CD4-positive, alpha-beta T cell treated with Interleukin-15 for 1 hour (primary cell): ENCODE results near the gene EIF3F.

Experiments
- DNase-seq: peaks from one replicate; pipeline ENCODE4 v3.0.0-alpha.2; 2020

EIF3F gene

GRCh38 chr11:8040261-8040920, 53.3 kb downstream of the EIF3F start:
- DNase-seq: no peak

- no peak for DNase-seq
Measured at GRCh38 chr11:8040921-8041285, 53.8 kb downstream of the EIF3F start.

- no peak for DNase-seq
Measured at GRCh38 chr11:8041576-8041975, 54.4 kb downstream of the EIF3F start.

DNA sequence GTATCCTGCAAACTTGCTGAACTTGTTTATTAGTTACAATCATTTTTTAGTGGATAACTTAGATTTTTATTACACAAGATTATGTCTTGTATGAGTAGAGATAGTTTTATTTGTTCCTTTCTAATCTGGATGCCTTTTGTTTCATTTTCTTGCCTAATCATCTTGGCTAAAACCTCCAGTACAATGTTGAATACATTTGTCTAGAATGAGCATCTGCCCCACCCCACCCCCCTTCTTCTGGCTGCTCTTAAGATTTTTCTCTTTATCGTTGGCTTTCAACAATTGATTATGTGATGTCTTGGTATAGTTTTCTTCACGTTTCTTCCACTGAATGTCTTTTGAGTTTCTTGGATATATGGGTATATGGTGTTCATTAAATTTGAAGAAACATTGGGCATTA, 56.6 kb downstream of the EIF3F start:
- no peak for DNase-seq

GRCh38 chr11:8045839-8046238, 58.7 kb downstream of the EIF3F start:
- DNase-seq: no peak

- DNase-seq: no peak
Measured at GRCh38 chr11:8047382-8047781, 60.2 kb downstream of the EIF3F start.

DNA sequence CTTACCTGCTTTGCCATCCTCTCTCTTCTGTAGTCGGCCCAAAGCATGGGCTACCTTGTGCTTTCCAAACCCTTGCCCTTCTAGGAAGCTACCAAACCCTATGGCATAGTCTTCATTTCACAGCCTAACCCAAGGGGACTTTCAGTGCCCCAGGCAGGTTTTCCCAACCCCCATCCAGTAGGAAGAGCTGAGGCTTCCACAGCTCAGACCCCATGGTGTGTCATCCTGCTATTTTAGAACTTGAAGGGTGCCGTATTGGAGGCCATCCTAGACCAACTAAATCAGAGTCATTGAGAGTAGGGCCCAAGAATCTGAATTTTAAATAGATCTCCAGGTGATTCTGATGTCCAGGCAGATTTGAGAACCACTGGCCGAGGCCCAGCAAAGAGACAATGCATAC, 61.9 kb downstream of the EIF3F start:
- no peak for DNase-seq
